GM21360 (cell line): Measurements from ENCODE around the gene PTCD2.
"Not testable (repeated sequence)": the region's sequence is repeated elsewhere in the genome, so short reads cannot be mapped to it uniquely, and the experiment has no call there.

Experiments
- ATAC-seq: cut with Tn5 transposase; IDR thresholded peaks from one replicate; pipeline ENCODE4 v1.9.1; 2021; ENCODE audit warnings: mild to moderate bottlenecking, moderate library complexity; ENCODE audit not compliant: unreplicated experiment

Gene PTCD2

DNA sequence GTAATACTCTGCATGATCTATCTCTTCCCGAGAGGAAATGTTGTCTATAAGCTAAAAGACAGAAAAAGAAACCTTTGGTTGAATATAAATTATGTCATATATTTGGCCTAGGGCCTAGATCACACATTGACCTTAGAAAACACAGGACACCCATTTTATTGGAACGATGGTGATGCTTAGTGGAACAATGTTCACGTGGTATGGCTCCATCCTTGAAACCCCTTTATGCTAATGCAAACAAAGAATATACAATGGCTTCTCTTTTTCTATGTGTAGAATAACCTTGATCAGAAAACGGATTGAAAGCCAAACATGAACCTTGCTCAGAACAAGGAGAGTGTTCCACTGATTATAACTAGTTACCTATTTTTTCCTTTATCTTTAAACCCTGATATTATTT, 24.6 kb upstream of the PTCD2 start:
- no peak for ATAC-seq

DNA sequence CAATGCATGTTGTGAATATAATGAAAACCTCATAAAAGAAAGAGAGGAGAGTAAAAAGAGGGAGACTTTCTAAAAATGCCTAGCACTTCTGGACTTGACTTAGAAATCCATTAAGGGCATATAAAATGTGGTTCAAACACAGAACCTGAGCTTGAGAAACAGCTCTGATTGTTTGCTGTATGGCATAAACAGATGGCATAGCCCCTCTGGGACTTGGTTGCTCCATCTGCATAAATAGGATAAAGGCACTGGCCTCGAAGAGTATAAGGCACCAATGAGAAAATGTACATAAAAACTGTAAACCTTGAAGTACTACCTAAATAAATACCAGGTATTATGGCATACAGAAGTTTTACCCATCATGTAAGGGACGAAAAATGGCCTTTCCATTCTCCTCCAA, 23.9 kb upstream of the PTCD2 start:
- ATAC-seq = no peak

DNA sequence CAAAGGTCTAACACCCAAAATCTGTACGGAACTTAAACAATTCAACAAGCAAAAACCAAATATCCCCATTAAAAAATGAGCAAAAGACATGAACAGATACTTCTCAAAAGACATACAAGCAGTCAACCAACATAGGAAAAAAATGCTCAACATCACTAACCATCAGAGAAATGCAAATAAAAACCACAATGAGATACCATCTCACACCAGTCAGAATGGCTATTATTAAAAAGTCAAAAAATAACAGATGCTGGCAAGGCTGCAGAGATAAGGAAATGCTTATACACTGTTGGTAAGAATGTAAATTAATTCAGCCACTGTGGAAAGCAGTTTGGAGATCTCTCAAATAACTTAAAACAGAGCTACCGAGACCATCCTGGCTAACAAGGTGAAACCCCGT, 22.0 kb upstream of the PTCD2 start:
- ATAC-seq = not testable (repeated sequence)

DNA sequence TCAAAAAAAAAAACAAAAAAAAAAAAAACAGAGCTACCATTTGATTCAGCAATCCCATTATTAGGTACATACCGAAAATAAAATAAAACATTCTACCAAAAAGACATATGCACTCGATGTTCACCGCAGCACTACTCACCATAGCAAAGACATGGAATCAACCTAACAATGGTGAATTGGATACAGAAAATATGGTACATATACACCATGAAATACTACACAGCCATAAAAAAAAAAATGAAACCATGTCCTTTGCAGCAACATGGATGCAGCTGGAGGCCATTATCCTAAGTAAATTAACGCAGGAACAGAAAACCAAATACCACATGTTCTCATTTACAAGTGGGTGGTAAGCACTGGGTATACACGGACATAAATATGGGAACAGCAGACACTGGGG, 21.5 kb upstream of the PTCD2 start:
- no peak for ATAC-seq

DNA sequence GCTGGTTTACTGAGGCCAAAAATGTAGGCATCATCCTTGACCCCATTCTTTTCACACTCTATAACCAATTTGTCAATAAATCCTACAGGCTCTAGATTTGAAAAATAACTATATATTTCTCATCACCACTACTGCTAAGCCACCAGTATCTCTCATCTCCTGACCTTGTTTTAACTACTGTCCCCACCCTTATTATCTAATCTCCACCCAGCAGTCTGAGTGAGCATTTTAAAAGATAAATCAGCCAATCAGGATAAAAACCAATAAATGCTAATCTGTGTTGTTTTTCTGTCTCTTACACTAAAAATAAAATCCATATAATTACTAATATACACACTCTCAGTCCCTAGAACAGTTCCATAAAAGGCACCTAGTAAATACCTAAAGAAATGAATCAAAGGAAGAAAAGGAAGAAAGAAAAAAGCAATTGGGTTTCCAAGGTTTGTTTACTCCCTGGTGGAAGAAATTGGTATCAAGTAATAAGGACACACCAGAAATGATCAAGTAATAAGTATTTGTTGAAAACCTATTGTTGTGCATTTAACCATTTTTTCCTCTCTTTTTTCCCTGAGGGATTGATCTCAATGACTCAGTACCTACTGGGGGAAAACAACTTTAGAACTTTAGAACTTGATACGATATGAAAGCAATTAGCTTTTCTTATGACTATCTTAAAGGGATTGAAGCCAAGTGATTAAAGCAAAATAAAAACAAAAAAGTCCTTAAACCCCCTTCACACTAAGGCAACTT, 19.4 kb upstream of the PTCD2 start:
- ATAC-seq = no peak

DNA sequence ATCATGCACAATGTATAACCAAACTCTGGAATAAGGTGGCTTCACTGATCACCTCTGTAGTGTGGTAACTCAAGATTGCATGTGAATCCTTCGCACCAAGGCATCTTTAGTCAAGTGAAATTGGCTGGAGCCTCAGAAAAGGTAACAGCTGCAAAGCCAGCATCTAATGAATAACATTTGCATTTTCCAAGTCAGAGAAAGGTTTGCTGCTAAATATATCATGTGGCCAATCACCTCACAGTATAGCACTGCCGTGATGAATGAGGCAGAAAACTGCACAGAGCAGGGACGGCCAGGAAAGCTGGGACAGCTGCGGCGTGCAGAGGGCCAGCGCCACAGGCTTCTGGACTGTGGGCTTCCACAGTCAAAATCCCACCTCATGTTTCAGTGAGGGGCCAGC, 18.6 kb upstream of the PTCD2 start:
- peak; percentile 53 for ATAC-seq

DNA sequence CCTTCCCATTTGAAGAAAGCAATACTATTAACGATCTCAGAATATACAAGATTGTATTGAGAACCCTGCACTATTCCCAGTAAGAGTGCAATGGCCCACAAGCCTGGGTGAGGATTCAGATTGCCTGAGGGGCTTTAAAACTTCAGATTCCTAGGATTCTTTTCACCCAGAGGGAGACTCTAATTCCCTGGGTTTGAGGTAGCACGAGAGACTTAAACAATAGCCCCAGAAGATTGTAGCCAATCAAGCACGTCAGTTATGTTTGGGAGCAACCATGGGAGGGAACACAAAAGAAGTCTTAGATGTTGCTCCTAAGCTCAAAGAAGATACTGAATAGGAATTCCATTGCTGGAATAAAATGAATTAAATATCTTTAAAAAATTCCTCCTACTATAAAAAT, 18.0 kb upstream of the PTCD2 start:
- no peak for ATAC-seq

DNA sequence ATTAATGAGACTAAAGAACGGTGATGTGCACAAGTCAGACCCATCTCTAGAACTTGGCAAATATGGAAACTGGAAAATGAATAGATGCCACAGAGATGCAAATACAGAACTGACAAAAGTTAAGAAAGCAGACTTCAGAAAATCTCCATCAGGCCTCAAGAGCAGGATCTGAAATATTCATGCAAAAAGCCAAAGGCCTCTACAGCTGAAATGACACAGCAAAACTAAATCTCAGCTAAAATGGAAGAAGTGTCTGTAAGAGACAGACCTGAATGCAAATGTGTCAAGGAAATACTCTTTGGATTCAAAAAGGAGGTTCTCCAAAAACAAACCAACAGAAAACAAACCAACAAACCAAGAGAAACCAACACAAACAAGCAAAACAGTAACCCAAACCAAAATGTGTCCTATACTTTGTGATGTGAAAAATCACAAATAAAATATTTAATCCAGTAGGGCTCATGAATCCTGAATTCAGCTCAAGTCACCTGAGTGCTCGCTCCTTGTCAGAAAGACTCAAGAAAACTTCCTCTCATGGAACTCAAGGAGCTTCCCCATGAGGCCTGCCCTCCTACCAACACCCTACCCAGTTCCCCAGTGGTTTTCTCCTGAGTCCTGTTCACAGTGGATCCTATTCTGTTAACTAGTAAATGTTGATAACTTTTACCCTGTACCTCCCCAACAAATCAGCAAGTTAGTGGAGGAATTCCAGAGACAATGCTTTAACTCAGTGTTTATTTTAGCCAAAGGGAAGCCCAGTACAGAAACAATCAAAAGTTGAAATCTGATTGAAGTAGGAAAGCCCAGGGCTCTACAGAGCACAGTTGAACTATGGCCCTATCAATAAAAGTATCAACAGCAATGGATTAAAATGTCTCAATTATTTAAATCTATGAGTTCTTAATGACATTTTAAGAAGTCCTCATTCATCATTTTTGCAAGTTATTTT, 14.7 kb upstream of the PTCD2 start:
- no peak for ATAC-seq

DNA sequence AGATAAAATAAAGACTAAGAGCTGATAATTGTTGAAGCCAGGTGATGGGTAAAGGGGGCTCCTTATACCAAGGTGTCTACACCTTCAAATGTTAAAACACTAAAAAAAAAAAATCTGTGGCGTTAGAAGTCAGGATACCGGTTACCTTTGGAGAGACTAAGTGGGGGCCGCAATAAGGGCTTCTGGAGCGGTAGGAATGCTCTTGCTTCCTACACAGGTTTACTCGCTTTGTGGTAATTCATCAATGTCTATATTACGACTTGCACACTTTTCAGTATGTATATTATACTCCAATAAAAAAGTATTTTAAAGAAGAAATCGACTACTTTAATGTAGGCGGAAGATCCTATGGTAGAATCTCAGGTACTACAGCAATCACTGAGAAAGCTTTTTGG, 12.6 kb upstream of the PTCD2 start:
- ATAC-seq = no peak

DNA sequence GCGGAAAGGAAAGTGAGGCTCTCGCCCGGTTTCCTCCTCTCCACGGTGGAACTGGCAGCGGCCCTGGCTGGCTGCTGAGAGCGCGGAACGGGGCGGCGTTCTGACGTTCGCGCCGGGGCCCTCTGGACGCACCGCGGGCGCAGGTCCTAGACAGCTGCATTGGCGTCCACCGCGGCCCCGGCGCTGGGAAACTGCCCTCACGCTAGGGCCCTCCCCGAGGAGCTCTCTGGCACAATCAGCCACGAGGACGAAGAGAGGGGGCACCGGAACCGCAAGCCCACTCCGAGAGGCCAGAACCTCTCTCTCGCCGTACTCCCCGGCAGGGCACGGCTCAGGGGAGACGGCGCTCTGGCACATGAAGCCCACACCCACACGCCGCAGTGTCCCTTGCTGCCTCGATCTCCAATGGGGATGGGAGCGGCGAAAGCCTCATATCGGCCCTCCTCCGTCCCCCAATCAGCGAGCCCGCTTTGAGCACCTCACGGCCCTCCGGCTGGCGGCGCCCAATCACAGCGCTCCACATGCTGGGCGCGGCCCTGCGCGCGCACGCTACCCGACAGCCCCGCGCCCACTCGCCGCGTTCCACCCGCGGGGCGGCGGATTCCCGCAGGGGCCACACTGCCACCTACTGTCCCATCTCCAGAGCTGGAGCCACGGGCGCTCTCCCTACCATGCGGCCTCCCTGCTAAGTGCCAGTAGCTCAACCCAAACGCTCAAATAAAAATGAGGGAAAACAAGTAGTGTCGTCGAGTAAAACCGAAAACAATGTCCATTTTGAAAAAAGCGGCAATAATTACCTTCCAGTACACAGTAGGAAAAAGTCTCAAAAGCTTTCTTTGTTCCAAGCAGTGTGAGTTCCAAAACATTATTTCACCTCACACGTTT, 12.0 kb upstream of the PTCD2 start:
- peak; percentile 91 for ATAC-seq

DNA sequence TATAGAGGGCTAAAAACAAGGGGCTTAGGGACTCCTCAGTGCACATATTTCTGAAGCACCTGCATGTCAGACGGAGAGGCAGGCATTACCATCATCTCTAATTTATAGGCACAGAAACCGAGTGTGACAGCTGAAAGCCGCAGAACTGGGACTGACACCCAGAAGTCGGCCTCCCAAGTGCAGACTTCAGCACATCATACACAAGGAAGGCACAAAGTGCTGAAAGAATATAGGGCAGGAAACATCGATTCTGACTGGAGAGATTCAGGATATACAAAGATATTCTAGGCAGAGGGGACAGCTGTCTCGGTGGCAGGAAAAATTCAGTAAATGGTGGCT, 11.4 kb upstream of the PTCD2 start:
- no peak for ATAC-seq

DNA sequence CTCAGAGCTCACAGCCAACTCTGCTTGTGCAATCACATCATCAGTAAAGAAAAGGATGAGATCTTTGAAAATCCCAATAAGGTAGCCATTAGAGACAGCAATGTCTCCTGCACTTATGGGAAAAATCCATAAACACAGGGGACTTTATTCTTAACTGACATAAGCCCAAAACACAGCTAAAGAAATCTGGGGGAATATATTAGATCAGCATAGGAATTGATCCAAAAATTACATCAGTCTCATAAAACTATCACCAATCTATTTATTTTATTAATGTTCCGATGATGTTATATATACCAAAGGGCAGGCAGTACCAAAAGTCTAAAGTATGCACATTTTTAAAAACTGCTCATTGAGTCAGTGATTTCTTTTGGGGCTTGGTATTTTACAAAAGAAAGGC, 7.0 kb upstream of the PTCD2 start:
- no peak for ATAC-seq

DNA sequence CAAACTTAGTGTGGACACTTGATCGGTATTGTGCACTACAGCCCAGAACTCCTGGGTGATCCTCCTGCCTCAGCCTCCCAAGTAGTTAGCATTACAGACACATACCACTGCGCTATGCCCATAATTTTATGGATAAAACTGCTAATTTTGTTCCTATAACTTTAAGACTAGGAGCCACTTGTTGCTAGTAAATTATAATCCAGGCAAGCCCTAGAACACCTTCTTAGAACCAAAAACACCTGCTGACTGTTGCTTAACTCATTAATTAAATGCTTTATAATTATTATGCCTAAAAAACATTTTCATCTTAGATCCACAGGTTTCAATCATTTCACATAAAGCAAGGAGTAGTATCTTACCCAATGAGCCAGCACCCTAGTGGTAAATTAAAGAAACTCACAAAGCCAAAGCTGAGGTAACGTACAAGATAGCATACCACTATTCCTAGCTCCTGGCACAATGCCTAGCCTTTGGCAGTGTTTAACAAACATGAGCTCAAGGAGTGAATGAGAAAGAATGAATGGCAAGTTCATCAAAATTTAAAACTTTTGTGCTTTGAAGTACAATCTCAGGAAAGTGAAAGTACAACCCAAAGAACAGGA, 5.5 kb upstream of the PTCD2 start:
- ATAC-seq = no peak

DNA sequence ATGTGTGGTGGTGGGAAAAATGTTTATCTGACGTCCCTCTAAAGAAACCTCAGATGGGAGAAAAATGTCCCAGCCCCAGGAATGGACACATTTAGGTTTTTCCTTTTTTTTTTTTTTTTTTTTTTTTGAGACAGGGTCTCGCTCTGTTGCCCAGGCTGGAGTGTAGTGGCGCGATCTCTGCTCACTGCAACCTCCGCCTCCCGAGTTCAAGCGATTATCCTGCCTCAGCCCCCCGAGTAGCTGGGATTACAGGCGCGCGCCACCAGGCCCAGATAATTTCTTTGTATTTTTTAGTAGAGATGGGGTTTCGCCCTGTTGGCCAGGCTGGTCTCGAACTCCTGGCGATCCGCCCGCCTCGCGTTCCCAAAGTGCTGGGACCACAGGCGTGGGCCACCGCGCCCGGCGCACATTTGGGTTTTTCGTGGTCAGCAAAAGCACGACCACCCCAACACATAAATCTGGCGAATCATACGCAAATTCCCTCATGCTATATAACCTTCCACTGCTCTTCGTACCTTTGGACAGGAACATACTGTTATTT, 668 bp upstream of the PTCD2 start:
- not testable (repeated sequence) for ATAC-seq

DNA sequence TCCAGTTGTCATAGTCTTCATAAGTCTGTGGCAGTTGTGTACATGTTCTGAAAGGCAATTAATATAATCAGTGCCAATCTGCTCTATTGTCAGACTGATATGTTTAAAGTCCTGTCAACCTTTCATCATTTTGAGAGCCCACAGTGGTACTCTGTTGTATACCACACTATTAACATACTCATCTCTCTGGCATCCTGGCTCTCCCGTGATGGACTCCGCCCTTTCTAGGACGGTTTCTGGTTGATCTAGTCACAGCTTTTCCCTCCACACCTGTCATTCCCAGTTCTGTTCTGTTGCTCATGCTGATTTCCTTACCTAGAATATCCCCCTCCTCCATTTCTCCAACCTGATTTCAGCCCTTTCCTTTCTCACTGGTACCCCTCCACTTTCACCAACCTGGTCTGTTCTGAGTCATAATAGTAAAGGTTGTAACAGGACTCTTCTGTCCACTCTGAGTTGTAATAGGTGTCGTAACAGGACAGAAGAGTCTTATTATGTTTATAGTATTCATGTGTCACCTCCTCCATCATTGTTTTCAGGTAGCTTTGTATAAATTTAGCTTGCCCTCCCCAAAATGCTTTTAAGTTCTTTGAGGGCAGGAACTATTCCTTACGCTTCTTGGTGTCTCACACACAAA, 4.1 kb downstream of the PTCD2 start:
- no peak for ATAC-seq

DNA sequence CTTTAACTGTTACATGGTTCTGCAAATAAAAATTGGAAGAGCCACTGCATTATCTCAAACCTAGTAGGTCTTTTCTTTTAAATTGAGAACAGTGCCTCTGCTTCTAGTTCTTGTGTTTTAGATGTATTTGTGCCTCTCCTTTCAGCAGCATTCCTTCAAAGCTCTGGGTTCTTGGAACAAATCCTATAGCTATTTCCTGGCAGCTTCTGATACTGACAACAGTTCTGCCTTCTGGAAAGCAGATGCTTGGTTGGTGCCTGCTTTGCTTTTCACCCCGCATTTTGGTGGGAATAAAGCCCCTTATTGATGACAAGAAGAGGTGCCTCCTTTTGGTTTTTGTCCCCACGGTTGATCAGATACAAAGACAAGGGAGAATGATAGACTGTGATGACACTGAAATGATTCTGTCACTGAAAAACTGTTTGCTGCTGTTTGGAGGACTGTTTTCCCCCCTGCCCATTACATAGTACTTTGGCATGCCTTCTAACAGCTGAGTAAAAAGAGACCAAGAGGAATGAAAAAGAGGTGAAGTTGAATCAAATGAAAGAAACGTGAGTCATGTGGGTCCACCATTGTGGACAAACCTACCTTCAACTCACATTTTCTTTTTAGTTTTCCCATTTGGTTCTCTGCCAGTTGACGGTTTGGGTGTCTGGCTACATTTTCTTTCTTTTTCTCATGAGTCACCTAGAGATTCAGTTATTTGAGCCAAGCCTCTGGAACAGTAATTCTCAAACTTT, 5.6 kb downstream of the PTCD2 start:
- no peak for ATAC-seq

DNA sequence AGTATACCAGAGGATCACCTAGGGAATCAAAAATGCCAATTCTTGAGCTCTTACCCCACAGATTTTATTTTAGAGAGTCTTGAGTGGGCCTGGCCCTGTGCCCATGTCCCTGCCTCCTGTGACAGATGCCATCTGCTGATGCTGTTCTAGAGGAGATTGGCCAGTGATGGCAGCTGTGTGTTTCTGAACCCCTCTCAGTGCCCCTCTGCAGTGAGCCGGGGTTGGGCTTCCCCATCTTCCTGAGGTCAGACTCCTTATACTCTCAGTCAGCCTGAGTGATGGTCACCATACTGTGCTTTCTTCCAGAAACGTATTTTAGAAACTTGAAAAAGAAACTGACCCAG, 6.1 kb downstream of the PTCD2 start:
- no peak for ATAC-seq

DNA sequence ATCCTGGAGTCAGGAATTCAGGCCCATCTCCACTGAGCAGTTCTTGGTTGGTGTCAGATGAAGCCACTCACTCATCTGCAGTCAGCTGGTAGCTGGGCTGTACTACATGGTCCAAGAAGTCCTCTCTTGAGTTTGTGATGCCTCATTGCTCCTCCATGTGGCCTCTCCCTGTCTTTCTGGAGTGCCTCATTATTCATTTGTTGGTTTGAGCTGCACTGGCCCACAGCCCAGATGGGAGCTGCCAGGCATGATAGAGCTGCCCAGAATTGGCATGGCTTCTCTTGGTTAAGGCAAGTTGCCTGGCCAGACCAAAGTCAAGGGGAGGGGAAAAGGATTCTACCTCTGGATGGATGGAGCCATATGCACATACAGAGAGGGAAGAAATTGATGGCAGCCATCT, 8.0 kb downstream of the PTCD2 start:
- no peak for ATAC-seq

DNA sequence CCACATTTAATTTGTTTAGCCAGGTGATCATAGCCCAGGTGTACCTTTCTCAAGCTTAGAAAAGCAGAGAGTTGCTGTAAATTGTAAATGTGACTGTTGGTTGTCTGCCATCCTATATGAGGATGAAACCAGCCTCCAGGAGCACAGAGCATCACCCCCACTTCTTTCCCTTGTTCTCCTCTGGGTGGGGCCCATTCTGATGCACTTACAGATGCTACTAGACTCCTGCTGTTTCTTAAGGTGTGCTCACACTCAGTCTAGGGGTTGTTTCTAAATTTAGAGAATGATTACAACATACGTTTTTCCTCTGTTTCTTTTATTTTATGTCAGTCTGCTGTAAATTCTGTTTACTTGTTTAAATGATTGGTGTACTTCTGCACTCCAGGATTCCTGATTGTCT, 10.5 kb downstream of the PTCD2 start:
- ATAC-seq = no peak

DNA sequence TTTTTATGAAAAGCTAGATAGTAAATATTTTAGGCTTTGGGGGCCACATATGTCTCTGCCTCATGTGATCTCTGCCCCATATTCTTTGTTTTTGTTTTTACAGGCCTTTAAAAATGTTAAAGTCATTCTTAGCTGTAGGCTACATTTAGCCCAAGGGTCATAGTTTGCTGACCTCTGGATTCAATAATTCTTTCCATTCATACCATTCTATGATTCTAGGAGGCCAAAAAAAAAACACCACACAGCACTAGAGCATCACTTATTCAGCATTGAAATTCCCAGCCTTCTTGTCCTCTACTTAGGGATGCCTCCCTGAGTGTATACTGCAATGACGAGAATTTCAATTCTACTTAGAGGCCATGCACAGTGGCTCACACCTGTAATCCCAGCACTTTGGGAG, 17.0 kb downstream of the PTCD2 start:
- ATAC-seq = no peak
